Ascending aorta (tissue), 2 donors: ENCODE data around the gene ROR1. TPM values are rescaled to one million over a fixed set of nuclear protein-coding genes. Genes with fewer than 3 reads are reported as not detected.

Source experiments
- DNase-seq, 2 donors: peaks; one replicate each; pipeline ENCODE4 v3.0.0-alpha.2; 2019; ENCODE audit warnings: low spot score in 2 of 2
- H3K27ac ChIP-seq, 2 donors: fragments of 200-600 bp; sonication (generic); one replicate each; pipeline ENCODE4 v1.5.1; 2016 to 2017; ENCODE audit warnings: mild to moderate bottlenecking in 1 of 2
- H3K27me3 ChIP-seq: fragments of 200-600 bp; sonication (generic); one replicate; pipeline ENCODE4 v1.5.1; 2017
- H3K36me3 ChIP-seq, 2 donors: fragments of 200-600 bp; sonication (generic); one replicate each; pipeline ENCODE4 v1.5.1; 2016
- H3K4me1 ChIP-seq, 2 donors: fragments of 200-600 bp; sonication (generic); one replicate each; pipeline ENCODE4 v1.5.1; 2016 to 2017; ENCODE audit warnings: mild to moderate bottlenecking in 1 of 2
- H3K4me3 ChIP-seq, 2 donors: fragments of 200-600 bp; sonication (generic); one replicate each; pipeline ENCODE4 v1.5.1; 2016 to 2017; ENCODE audit warnings: mild to moderate bottlenecking in 1 of 2
- H3K9me3 ChIP-seq, 2 donors: fragments of 200-600 bp; sonication (generic); one replicate each; pipeline ENCODE4 v1.5.1; 2016
- intact Hi-C: fragments of 100-400 bp; cut with DNase I; formaldehyde crosslinking; loops from one replicate; pipeline ENCODE4 v1.15.1; 2023
- total RNA-seq: library from RNA; depleted of rRNA; stranded (reverse); fragments of >200 nt; gene quantifications from one replicate; pipeline ENCODE4 v1.1.0, GENCODE V29; 2016
- TF ChIP-seq, protein P1 (sequence below), 3 experiments: fragments of 200-600 bp in 2 of 3; fragments of 450-650 bp in 1 of 3; sonication (generic) in 2 of 3; IDR thresholded peaks; one replicate each; pipeline ENCODE4 v1.5.1; 2016 to 2019; ENCODE audit warnings: antibody characterized with exemption in 3 of 3, mild to moderate bottlenecking in 1 of 3, moderate library complexity in 1 of 3

Gene ROR1
- total RNA-seq, 1 donor from 2014 or later, result 115 TPM

DNA sequence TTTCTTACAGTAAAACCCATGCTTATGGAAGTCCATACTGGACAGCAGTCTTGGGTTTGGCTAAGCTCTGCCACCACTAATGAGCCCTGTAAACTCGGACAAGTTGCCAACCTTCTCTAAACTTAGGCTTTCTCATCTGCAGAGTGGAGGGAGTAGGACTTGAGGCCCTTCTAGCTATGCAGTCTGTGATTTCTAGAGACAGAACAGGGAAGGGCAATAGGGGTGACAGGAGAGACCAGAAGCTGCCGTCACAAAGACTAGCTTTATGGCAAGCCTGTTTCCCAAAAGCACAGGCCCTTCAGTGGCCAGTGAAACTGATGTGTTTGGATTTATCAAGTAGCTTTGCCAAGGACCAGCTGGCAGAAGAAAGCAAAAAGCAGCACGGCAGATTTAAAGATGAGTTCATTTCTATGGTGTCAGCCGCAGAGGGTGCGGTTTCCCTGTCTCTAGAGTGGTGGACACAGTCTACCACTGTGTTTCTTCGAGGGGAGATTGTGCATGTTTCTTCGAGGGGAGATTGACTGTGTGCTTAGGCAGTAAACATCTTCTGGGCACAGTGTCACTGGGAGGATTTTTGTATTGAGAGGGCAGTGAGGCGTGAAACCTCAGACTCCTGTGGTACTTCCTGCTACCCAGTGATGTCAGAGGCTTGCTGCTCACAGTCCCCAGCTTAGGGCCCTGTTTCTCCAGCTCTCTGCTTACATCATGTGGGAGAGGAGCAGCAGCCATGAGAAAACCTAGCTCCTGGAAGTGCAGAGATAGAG, 119.0 kb downstream of the ROR1 start:
- no peaks in the 10 kb centered on the region for H3K9me3 ChIP-seq
- TF ChIP-seq, protein P1, sequence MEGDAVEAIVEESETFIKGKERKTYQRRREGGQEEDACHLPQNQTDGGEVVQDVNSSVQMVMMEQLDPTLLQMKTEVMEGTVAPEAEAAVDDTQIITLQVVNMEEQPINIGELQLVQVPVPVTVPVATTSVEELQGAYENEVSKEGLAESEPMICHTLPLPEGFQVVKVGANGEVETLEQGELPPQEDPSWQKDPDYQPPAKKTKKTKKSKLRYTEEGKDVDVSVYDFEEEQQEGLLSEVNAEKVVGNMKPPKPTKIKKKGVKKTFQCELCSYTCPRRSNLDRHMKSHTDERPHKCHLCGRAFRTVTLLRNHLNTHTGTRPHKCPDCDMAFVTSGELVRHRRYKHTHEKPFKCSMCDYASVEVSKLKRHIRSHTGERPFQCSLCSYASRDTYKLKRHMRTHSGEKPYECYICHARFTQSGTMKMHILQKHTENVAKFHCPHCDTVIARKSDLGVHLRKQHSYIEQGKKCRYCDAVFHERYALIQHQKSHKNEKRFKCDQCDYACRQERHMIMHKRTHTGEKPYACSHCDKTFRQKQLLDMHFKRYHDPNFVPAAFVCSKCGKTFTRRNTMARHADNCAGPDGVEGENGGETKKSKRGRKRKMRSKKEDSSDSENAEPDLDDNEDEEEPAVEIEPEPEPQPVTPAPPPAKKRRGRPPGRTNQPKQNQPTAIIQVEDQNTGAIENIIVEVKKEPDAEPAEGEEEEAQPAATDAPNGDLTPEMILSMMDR (IDR thresholded peaks at IDR 0.05), result no peak
- intact Hi-C loops, result no loop called here
- peak overlapping the region; percentile 77 to 83 for H3K27ac ChIP-seq
- DNase-seq, result no peak
- H3K4me3 ChIP-seq, result no peak overlapping the region
- H3K36me3 ChIP-seq, result no peaks in the 10 kb centered on the region
- no peaks in the 10 kb centered on the region for H3K27me3 ChIP-seq
- peaks cover 3 to 20% of the 10 kb centered on the region in 2 donors for H3K4me1 ChIP-seq

DNA sequence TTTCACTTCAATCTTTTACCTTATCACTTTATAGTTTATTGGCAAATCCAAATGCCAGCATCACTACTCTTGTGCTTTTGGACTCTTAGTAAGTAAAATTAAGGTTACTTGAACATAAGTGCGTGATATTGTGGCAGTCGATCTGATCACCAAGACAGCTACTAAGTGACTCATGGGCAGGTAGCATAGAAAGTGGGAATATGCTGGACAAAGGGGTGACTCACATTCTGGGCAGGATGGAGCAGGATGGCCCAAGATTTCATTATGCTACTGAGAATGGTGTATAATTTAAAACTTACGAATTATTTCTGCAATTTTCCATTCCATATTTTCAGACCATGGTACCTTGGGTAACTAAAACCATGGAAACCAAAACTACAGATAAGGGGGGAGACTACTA, 120.2 kb downstream of the ROR1 start:
- H3K4me1 ChIP-seq, result peaks cover 3 to 25% of the 10 kb centered on the region in 2 donors
- no peaks in the 10 kb centered on the region for H3K9me3 ChIP-seq
- H3K27ac ChIP-seq, result peak overlapping the region in 1 of 2 donors; percentile 7
- no peaks in the 10 kb centered on the region for H3K36me3 ChIP-seq
- H3K27me3 ChIP-seq, result no peaks in the 10 kb centered on the region
- intact Hi-C loops, result no loop called here
- H3K4me3 ChIP-seq, result no peak overlapping the region
- no peak for DNase-seq
- TF ChIP-seq, protein P1 (IDR thresholded peaks at IDR 0.05), result no peak

DNA sequence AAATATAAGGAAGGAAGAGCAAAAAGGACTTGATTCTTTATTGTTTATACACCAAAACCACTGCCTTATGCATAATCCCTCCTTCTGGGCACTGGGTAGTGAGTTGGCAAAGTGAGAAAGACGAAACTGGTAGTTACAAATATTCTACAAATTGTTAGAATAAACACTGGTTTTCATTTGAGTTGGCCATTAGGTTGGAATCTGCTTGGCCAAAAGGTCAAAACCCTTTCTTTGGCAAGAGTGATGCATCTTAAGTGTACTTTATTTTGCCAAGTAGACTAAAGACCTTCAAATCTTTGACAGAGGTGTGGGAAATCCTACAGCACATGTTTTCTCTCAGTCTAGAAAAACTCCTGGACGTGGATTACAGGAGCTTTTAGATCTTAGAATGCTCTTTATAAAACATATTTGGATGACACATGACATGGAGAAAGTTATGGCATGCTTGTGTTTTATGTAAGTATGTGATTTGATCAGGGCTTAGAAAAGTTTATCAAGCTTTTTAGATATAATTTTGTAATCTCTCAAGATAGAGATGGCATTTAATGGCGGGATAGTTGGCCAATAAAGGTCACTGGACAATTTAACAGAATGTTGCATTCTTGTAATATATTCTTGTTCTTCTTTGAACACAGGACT, 120.9 kb downstream of the ROR1 start:
- H3K4me3 ChIP-seq, result no peak overlapping the region
- TF ChIP-seq, protein P1 (IDR thresholded peaks at IDR 0.05), result no peak
- no peaks in the 10 kb centered on the region for H3K36me3 ChIP-seq
- H3K9me3 ChIP-seq, result no peaks in the 10 kb centered on the region
- peaks cover 3 to 31% of the 10 kb centered on the region in 2 donors for H3K4me1 ChIP-seq
- DNase-seq, result no peak
- H3K27me3 ChIP-seq, result no peaks in the 10 kb centered on the region
- intact Hi-C loops, result no loop called here
- H3K27ac ChIP-seq, result peak overlapping the region in 1 of 2 donors; percentile 7

DNA sequence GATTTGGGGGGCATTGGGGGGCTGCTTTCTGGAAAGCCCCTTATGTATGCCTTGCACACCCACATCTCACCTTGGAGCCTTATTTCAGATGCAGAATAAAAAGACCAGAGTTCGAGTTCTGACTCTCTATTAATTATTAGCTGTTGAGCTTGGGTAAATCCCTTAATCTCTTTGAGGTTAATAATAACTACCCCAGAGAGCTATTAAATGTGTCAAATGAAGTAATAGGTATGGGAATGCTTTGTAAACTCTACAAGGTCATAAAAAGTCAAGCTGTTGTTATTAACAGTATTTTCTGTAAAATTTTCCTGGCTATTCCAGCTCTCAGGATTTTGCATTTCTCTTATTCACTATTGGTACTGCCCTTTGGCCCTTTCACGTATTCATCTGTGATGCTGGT, 122.9 kb downstream of the ROR1 start:
- DNase-seq, result no peak

DNA sequence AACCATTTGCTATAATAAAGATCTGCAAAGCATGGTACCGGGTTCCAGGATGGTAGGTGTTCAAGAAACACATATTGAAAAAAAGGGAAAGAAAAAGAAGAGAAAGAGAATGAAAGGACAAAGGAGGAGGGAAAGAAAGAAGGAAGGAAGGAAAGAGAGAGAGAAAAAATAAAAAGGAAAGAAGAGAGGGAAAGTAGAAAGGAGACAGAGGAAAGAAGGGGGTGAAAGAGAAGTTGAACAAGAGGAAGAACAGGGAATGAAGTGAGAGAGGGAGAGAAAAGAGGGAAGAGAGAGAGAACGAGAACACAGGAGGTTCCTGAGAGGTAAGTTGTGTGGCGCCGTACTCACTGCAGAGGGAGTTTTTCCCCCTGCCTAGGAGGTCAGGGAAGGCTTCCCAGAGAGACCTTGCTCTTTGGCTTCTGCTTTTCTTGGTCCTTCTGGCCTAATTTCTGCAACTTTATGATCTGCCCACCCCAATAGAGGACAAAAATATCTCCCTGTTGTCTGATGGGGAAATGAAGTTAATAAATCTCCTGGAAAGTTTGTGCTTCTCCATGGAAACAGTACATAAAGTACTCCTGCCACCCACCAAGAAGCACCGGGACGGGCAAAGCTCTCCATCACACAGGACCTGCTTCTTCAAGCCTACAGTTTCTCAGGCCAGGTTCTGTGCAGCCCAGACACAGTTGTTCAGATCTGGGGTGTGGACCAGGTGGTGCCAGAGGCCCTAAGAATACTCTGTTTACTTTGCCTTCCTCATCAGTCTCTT, 124.8 kb downstream of the ROR1 start:
- Histone ChIP-seq H3K27me3 (no peaks in the 10 kb centered on the region), H3K4me1 (peaks cover 0 to 38% of the 10 kb centered on the region in 2 donors), H3K27ac (peak overlapping the region; percentile 37 to 39), H3K4me3 (no peak overlapping the region), H3K36me3 (no peaks in the 10 kb centered on the region), H3K9me3 (no peaks in the 10 kb centered on the region)
- no peak for DNase-seq
- TF ChIP-seq, protein P1 (IDR thresholded peaks at IDR 0.05), result no peak
- intact Hi-C loops, result no loop called here

More for the DNA sequence above, 122.9 kb downstream of the ROR1 start:
- Histone ChIP-seq H3K4me3 (no peak overlapping the region), H3K9me3 (no peaks in the 10 kb centered on the region), H3K4me1 (peaks cover 3 to 26% of the 10 kb centered on the region in 2 donors), H3K27ac (no peak overlapping the region), H3K27me3 (no peaks in the 10 kb centered on the region), H3K36me3 (no peaks in the 10 kb centered on the region)
- intact Hi-C loops, result no loop called here
- TF ChIP-seq, protein P1 (IDR thresholded peaks at IDR 0.05), result no peak
